SK-N-MC (cell line): ENCODE data around the gene RPL38.

Source experiments
- EZH2 ChIP-seq: fragments of 200-600 bp; sonication (generic); IDR thresholded peaks from one replicate; pipeline ENCODE4 v1.6.1; 2017; ENCODE audit warnings: antibody characterized with exemption
- POLR2AphosphoS5 ChIP-seq: IDR thresholded peaks from 2 replicates; pipeline ENCODE4 v1.6.1; 2012; ENCODE audit warnings: mild to moderate bottlenecking, low read depth, low read length, borderline replicate concordance

- no peak for TF ChIP-seq EZH2
- no peak for TF ChIP-seq POLR2AphosphoS5
Observed at GRCh38 chr17:74165797-74166365, 37.6 kb upstream of the RPL38 start.
